ENCODE measurements around the gene MFSD2A.
"Not testable (repeated sequence)": the region's sequence is repeated elsewhere in the genome, so short reads cannot be mapped to it uniquely, and the experiment has no call there.

Gene MFSD2A

GRCh38 chr1:39940980-39941871 is 13.7 kb upstream of the MFSD2A start:
- no peak for DNase-seq

- no peak for DNase-seq
These were observed 11.3 kb upstream of the MFSD2A start for GRCh38 chr1:39943471-39944290.

- DNase-seq, result no peak
These were observed 10.4 kb upstream of the MFSD2A start for GRCh38 chr1:39944410-39945112.

GRCh38 chr1:39946216-39946615 is 8.7 kb upstream of the MFSD2A start:
- DNase-seq, result no peak

GRCh38 chr1:39947260-39947659 is 7.7 kb upstream of the MFSD2A start:
- DNase-seq, result no peak

- no peak for DNase-seq
These were observed 5.1 kb upstream of the MFSD2A start for GRCh38 chr1:39949891-39950290.

- DNase-seq, result peak in 1 of 2 experiments; percentile 19
These were observed 3.0 kb upstream of the MFSD2A start for GRCh38 chr1:39951926-39952325.

- no peak for DNase-seq
These were observed 2.4 kb upstream of the MFSD2A start for GRCh38 chr1:39952359-39953110.

- DNase-seq, result no peak
These were observed 548 bp upstream of the MFSD2A start for GRCh38 chr1:39954324-39954869.

GRCh38 chr1:39955547-39956539 is 898 bp downstream of the MFSD2A start:
- DNase-seq, result peak; percentile 66 to 92

- DNase-seq, result no peak
These were observed 2.5 kb downstream of the MFSD2A start for GRCh38 chr1:39957299-39958015.

- DNase-seq, result no peak
These were observed 3.7 kb downstream of the MFSD2A start for GRCh38 chr1:39958403-39959200.

GRCh38 chr1:39959651-39960333 is 4.8 kb downstream of the MFSD2A start:
- DNase-seq, result no peak

- DNase-seq, result peak; percentile 22 to 47
These were observed 5.5 kb downstream of the MFSD2A start for GRCh38 chr1:39960431-39960958.

GRCh38 chr1:39962450-39962825 is 7.5 kb downstream of the MFSD2A start:
- no peak for DNase-seq

- not testable (repeated sequence) for DNase-seq
These were observed 8.0 kb downstream of the MFSD2A start for GRCh38 chr1:39962964-39963363.

- no peak for DNase-seq
These were observed 9.6 kb downstream of the MFSD2A start for GRCh38 chr1:39964552-39964951.

GRCh38 chr1:39965044-39965443 is 10.1 kb downstream of the MFSD2A start:
- no peak for DNase-seq
